Measurements from ENCODE around the gene TOLLIP.
"Not testable (repeated sequence)": the region's sequence is repeated elsewhere in the genome, so short reads cannot be mapped to it uniquely, and the experiment has no call there.

TOLLIP gene

DNA sequence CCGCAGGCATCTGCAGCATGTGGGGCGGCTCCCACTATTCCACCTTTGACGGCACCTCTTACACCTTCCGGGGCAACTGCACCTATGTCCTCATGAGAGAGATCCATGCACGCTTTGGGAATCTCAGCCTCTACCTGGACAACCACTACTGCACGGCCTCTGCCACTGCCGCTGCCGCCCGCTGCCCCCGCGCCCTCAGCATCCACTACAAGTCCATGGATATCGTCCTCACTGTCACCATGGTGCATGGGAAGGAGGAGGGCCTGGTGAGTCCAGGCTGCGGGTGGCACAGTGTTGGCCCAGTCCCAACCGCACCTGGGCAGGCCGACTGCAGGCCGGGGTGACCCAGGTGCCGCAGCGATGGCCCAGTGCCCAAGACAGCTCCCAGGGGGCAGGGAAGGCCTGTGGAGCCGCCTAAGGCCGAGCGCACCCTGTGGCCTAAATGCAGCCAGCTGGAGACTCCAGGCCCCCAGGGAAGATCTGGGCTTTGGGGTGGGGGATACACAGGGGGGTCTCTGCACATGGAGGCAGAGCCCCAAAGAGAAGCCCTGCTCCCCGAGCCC lies 55.3 kb downstream of the TOLLIP start:
- H3K4me3 ChIP-seq (ENCODE audit: low read depth, low read length) = no peak overlapping the region
- H3K27me3 ChIP-seq (ENCODE audit: control insufficient read depth, insufficient read depth, low read length) = no peaks in the 10 kb centered on the region
- H3K9ac ChIP-seq (ENCODE audit: low read depth, low read length) = no peak overlapping the region
- no peaks in the 10 kb centered on the region for H3K9me3 ChIP-seq (ENCODE audit: control insufficient read depth, insufficient read depth, low read length)
- no peaks in the 10 kb centered on the region for H3K36me3 ChIP-seq (ENCODE audit: control insufficient read depth, insufficient read depth, low read length)
- H3K4me1 ChIP-seq (ENCODE audit: control insufficient read depth, insufficient read depth, low read length) = no peaks in the 10 kb centered on the region

DNA sequence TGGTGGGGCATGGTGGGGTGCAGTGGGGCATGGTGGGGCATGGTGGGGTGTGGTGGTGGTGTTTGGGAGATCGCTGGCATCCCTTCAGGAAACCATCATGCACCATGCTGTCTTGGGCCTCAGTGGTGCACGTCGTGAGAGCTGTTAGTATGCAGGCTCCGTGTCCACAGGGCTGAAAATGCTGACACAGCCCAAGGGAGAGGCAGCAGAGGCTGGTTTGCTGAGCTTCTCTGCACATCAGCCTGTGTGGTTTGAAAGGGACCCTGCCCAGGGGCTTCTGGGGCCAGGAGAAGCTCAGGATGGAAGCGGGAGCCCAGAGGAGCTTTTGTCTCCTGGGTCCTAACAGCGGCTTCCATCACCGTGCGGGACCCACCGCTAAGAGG lies 56.3 kb downstream of the TOLLIP start:
- no peaks in the 10 kb centered on the region for H3K9me3 ChIP-seq (ENCODE audit: control insufficient read depth, insufficient read depth, low read length)
- no peaks in the 10 kb centered on the region for H3K27me3 ChIP-seq (ENCODE audit: control insufficient read depth, insufficient read depth, low read length)
- no peak overlapping the region for H3K9ac ChIP-seq (ENCODE audit: low read depth, low read length)
- no peak overlapping the region for H3K4me3 ChIP-seq (ENCODE audit: low read depth, low read length)
- no peaks in the 10 kb centered on the region for H3K4me1 ChIP-seq (ENCODE audit: control insufficient read depth, insufficient read depth, low read length)
- H3K36me3 ChIP-seq (ENCODE audit: control insufficient read depth, insufficient read depth, low read length) = no peaks in the 10 kb centered on the region

DNA sequence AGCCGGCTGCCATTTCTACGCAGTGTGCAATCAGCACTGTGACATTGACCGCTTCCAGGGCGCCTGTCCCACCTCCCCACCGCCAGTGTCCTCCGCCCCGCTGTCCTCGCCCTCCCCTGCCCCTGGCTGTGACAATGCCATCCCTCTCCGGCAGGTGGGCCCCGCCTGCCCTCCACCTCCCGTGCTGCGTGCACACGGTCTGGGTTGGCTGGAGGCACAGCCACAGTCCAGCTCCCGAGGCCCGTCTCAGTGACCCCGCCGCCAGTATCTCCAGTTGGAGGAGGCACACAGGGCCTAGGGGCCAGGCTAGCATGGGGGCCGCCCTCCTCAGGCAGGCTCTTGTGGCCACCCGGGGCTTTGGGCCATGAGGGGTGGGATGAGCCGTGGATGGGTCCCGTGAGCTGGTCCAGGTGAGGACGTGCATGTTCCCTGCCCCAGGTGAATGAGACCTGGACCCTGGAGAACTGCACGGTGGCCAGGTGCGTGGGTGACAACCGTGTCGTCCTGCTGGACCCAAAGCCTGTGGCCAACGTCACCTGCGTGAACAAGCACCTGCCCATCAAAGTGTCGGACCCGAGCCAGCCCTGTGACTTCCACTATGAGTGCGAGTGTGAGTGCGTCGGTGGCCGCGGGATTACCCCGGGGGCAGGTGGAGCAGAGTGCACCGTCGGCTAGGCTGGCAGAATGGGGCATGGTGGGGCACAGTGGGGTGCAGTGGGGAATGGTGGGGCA lies 56.9 kb downstream of the TOLLIP start:
- no peaks in the 10 kb centered on the region for H3K9me3 ChIP-seq (ENCODE audit: control insufficient read depth, insufficient read depth, low read length)
- no peak overlapping the region for H3K9ac ChIP-seq (ENCODE audit: low read depth, low read length)
- no peak overlapping the region for H3K4me3 ChIP-seq (ENCODE audit: low read depth, low read length)
- no peaks in the 10 kb centered on the region for H3K4me1 ChIP-seq (ENCODE audit: control insufficient read depth, insufficient read depth, low read length)
- H3K36me3 ChIP-seq (ENCODE audit: control insufficient read depth, insufficient read depth, low read length) = no peaks in the 10 kb centered on the region
- no peaks in the 10 kb centered on the region for H3K27me3 ChIP-seq (ENCODE audit: control insufficient read depth, insufficient read depth, low read length)

DNA sequence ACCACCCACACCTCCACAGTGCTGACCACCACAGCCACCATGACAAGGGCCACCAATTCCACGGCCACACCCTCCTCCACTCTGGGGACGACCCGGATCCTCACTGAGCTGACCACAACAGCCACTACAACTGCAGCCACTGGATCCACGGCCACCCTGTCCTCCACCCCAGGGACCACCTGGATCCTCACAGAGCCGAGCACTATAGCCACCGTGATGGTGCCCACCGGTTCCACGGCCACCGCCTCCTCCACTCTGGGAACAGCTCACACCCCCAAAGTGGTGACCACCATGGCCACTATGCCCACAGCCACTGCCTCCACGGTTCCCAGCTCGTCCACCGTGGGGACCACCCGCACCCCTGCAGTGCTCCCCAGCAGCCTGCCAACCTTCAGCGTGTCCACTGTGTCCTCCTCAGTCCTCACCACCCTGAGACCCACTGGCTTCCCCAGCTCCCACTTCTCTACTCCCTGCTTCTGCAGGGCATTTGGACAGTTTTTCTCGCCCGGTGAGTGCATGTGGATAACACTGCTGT lies 58.1 kb downstream of the TOLLIP start:
- Histone ChIP-seq H3K9ac (ENCODE audit: low read depth, low read length) (no peak overlapping the region), H3K9me3 (ENCODE audit: control insufficient read depth, insufficient read depth, low read length) (no peaks in the 10 kb centered on the region), H3K36me3 (ENCODE audit: control insufficient read depth, insufficient read depth, low read length) (no peaks in the 10 kb centered on the region)

DNA sequence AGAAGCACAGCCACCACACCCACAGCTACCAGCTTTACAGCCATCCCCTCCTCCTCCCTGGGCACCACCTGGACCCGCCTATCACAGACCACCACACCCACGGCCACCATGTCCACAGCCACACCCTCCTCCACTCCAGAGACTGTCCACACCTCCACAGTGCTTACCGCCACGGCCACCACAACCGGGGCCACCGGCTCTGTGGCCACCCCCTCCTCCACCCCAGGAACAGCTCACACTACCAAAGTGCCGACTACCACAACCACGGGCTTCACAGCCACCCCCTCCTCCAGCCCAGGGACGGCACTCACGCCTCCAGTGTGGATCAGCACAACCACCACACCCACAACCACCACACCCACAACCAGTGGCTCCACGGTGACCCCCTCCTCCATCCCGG lies 59.0 kb downstream of the TOLLIP start:
- not testable (repeated sequence) for H3K27me3 ChIP-seq (ENCODE audit: control insufficient read depth, insufficient read depth, low read length); H3K9me3 ChIP-seq (ENCODE audit: control insufficient read depth, insufficient read depth, low read length); H3K9ac ChIP-seq (ENCODE audit: low read depth, low read length); H3K4me3 ChIP-seq (ENCODE audit: low read depth, low read length); H3K36me3 ChIP-seq (ENCODE audit: control insufficient read depth, insufficient read depth, low read length); H3K4me1 ChIP-seq (ENCODE audit: control insufficient read depth, insufficient read depth, low read length)

More for the DNA sequence above, 58.1 kb downstream of the TOLLIP start:
- Histone ChIP-seq H3K4me1 (ENCODE audit: control insufficient read depth, insufficient read depth, low read length) (no peaks in the 10 kb centered on the region), H3K27me3 (ENCODE audit: control insufficient read depth, insufficient read depth, low read length) (no peaks in the 10 kb centered on the region), H3K4me3 (ENCODE audit: low read depth, low read length) (no peak overlapping the region)

DNA sequence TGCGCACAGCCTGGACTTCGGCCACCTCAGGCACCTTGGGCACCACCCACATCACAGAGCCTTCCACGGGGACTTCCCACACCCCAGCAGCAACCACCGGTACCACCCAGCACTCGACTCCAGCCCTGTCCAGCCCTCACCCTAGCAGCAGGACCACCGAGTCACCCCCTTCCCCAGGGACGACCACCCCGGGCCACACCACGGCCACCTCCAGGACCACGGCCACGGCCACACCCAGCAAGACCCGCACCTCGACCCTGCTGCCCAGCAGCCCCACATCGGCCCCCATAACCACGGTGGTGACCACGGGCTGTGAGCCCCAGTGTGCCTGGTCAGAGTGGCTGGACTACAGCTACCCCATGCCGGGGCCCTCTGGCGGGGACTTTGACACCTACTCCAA lies 60.5 kb downstream of the TOLLIP start:
- H3K4me1 ChIP-seq (ENCODE audit: control insufficient read depth, insufficient read depth, low read length); H3K4me3 ChIP-seq (ENCODE audit: low read depth, low read length); H3K9ac ChIP-seq (ENCODE audit: low read depth, low read length); H3K9me3 ChIP-seq (ENCODE audit: control insufficient read depth, insufficient read depth, low read length); H3K27me3 ChIP-seq (ENCODE audit: control insufficient read depth, insufficient read depth, low read length); H3K36me3 ChIP-seq (ENCODE audit: control insufficient read depth, insufficient read depth, low read length): not testable (repeated sequence)

DNA sequence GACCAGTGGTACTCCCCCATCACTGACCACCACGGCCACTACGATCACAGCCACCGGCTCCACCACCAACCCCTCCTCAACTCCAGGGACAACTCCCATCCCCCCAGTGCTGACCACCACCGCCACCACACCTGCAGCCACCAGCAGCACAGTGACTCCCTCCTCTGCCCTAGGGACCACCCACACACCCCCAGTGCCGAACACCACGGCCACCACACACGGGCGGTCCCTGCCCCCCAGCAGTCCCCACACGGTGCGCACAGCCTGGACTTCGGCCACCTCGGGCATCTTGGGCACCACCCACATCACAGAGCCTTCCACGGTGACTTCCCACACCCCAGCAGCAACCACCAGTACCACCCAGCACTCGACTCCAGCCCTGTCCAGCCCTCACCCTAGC lies 62.4 kb downstream of the TOLLIP start:
- not testable (repeated sequence) for H3K4me1 ChIP-seq (ENCODE audit: control insufficient read depth, insufficient read depth, low read length); H3K9me3 ChIP-seq (ENCODE audit: control insufficient read depth, insufficient read depth, low read length); H3K4me3 ChIP-seq (ENCODE audit: low read depth, low read length); H3K9ac ChIP-seq (ENCODE audit: low read depth, low read length); H3K27me3 ChIP-seq (ENCODE audit: control insufficient read depth, insufficient read depth, low read length); H3K36me3 ChIP-seq (ENCODE audit: control insufficient read depth, insufficient read depth, low read length)

DNA sequence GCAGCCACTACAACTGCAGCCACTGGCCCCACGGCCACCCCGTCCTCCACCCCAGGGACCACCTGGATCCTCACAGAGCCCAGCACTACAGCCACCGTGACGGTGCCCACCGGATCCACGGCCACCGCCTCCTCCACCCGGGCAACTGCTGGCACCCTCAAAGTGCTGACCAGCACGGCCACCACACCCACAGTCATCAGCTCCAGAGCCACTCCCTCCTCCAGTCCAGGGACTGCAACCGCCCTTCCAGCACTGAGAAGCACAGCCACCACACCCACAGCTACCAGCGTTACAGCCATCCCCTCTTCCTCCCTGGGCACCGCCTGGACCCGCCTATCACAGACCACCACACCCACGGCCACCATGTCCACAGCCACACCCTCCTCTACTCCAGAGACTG lies 63.1 kb downstream of the TOLLIP start:
- not testable (repeated sequence) for H3K36me3 ChIP-seq (ENCODE audit: control insufficient read depth, insufficient read depth, low read length); H3K9me3 ChIP-seq (ENCODE audit: control insufficient read depth, insufficient read depth, low read length); H3K9ac ChIP-seq (ENCODE audit: low read depth, low read length); H3K27me3 ChIP-seq (ENCODE audit: control insufficient read depth, insufficient read depth, low read length); H3K4me3 ChIP-seq (ENCODE audit: low read depth, low read length); H3K4me1 ChIP-seq (ENCODE audit: control insufficient read depth, insufficient read depth, low read length)

DNA sequence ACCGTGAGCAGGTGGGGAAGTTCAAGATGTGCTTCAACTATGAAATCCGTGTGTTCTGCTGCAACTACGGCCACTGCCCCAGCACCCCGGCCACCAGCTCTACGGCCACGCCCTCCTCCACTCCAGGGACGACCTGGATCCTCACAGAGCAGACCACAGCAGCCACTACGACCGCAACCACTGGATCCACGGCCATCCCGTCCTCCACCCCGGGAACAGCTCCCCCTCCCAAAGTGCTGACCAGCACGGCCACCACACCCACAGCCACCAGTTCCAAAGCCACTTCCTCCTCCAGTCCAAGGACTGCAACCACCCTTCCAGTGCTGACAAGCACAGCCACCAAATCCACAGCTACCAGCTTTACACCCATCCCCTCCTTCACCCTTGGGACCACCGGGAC lies 63.7 kb downstream of the TOLLIP start:
- not testable (repeated sequence) for H3K9ac ChIP-seq (ENCODE audit: low read depth, low read length); H3K4me3 ChIP-seq (ENCODE audit: low read depth, low read length); H3K36me3 ChIP-seq (ENCODE audit: control insufficient read depth, insufficient read depth, low read length); H3K4me1 ChIP-seq (ENCODE audit: control insufficient read depth, insufficient read depth, low read length); H3K27me3 ChIP-seq (ENCODE audit: control insufficient read depth, insufficient read depth, low read length); H3K9me3 ChIP-seq (ENCODE audit: control insufficient read depth, insufficient read depth, low read length)

DNA sequence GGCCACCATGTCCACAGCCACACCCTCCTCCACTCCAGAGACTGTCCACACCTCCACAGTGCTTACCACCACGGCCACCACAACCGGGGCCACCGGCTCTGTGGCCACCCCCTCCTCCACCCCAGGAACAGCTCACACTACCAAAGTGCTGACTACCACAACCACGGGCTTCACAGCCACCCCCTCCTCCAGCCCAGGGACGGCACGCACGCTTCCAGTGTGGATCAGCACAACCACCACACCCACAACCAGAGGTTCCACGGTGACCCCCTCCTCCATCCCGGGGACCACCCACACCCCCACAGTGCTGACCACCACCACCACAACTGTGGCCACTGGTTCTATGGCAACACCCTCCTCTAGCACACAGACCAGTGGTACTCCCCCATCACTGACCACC lies 64.9 kb downstream of the TOLLIP start:
- H3K4me1 ChIP-seq (ENCODE audit: control insufficient read depth, insufficient read depth, low read length); H3K27me3 ChIP-seq (ENCODE audit: control insufficient read depth, insufficient read depth, low read length); H3K9ac ChIP-seq (ENCODE audit: low read depth, low read length); H3K9me3 ChIP-seq (ENCODE audit: control insufficient read depth, insufficient read depth, low read length); H3K36me3 ChIP-seq (ENCODE audit: control insufficient read depth, insufficient read depth, low read length); H3K4me3 ChIP-seq (ENCODE audit: low read depth, low read length): not testable (repeated sequence)

DNA sequence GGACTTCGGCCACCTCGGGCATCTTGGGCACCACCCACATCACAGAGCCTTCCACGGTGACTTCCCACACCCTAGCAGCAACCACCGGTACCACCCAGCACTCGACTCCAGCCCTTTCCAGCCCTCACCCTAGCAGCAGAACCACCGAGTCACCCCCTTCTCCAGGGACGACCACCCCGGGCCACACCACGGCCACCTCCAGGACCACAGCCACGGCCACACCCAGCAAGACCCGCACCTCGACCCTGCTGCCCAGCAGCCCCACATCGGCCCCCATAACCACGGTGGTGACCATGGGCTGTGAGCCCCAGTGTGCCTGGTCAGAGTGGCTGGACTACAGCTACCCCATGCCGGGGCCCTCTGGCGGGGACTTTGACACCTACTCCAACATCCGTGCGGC lies 65.9 kb downstream of the TOLLIP start:
- H3K9me3 ChIP-seq (ENCODE audit: control insufficient read depth, insufficient read depth, low read length); H3K27me3 ChIP-seq (ENCODE audit: control insufficient read depth, insufficient read depth, low read length); H3K4me3 ChIP-seq (ENCODE audit: low read depth, low read length); H3K9ac ChIP-seq (ENCODE audit: low read depth, low read length); H3K36me3 ChIP-seq (ENCODE audit: control insufficient read depth, insufficient read depth, low read length); H3K4me1 ChIP-seq (ENCODE audit: control insufficient read depth, insufficient read depth, low read length): not testable (repeated sequence)

DNA sequence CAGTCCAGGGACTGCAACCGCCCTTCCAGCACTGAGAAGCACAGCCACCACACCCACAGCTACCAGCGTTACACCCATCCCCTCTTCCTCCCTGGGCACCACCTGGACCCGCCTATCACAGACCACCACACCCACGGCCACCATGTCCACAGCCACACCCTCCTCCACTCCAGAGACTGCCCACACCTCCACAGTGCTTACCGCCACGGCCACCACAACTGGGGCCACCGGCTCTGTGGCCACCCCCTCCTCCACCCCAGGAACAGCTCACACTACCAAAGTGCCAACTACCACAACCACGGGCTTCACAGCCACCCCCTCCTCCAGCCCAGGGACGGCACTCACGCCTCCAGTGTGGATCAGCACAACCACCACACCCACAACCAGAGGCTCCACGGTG lies 66.7 kb downstream of the TOLLIP start:
- not testable (repeated sequence) for H3K4me3 ChIP-seq (ENCODE audit: low read depth, low read length); H3K27me3 ChIP-seq (ENCODE audit: control insufficient read depth, insufficient read depth, low read length); H3K9me3 ChIP-seq (ENCODE audit: control insufficient read depth, insufficient read depth, low read length); H3K9ac ChIP-seq (ENCODE audit: low read depth, low read length); H3K36me3 ChIP-seq (ENCODE audit: control insufficient read depth, insufficient read depth, low read length); H3K4me1 ChIP-seq (ENCODE audit: control insufficient read depth, insufficient read depth, low read length)

All from iPS-15b (cell line).